ENCODE measurements around the gene C4BPB. TPM values are rescaled to one million over a fixed set of nuclear protein-coding genes. Genes with fewer than 3 reads are reported as not detected.

Gene C4BPB
- total RNA-seq, 1 experiment from 2014 or later: not detected

DNA sequence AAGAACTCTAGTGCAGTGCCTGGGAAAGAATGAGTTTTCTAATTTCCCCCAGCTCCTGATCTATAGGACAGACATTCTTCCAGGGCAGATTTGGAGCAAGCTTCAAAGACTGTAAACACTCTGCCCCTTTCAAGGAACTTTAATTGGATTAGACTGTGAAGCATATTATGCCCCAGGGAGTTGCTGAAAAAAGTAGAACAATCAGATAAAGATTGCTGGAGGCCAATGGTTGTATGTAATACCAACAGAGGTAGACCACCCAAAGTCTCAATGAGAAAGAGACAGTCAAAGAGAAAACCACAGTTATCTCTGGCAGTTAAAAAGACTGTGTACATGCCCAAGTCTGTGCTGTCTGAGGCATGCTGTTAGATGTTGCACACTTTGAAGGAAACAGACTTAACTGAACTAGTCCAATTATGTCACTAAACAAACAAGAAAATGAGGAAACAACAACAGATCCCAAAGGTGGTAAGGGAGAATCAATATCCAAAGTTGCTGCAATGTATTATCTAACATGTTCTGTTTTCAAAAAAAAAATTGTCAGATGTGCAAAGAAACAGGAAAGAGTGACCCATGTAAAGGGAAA is 39.8 kb downstream of the C4BPB start:
- Histone ChIP-seq H3K79me1 (ENCODE audit: insufficient read depth, low read depth, low read length, poor library complexity, severe bottlenecking) (no peaks in the 10 kb centered on the region), H3K23ac (ENCODE audit: insufficient read length, low read depth, low read length) (no peak overlapping the region), H3T11ph (ENCODE audit: low read length) (no peak overlapping the region), H3K9ac (ENCODE audit: extremely low read depth, insufficient read length, low read length) (no peak overlapping the region), H3K18ac (ENCODE audit: insufficient read length, low read depth, low read length) (no peak overlapping the region), H3K27ac (ENCODE audit: insufficient read length, low read depth, low read length) (no peak overlapping the region), H3K9me3 (ENCODE audit: control insufficient read depth, low read depth, low read length) (no peaks in the 10 kb centered on the region), H3K4me1 (ENCODE audit: insufficient read depth, low read length) (no peaks in the 10 kb centered on the region), H3K79me2 (ENCODE audit: insufficient read depth, low read length) (no peaks in the 10 kb centered on the region), H3K56ac (ENCODE audit: insufficient read length, low read depth, low read length) (no peak overlapping the region), H3K23me2 (ENCODE audit: insufficient read length, low read depth, low read length, poor library complexity, severe bottlenecking) (no peaks in the 10 kb centered on the region), H4K8ac (replicated peaks; ENCODE audit: insufficient read length, low read depth, low read length) (no peak overlapping the region), H2AFZ (ENCODE audit: low read length) (no peak overlapping the region), H2BK5ac (ENCODE audit: insufficient read length, low read length) (no peak overlapping the region), H4K5ac (ENCODE audit: insufficient read length, low read depth, low read length) (no peak overlapping the region), H3K4me2 (ENCODE audit: insufficient read depth, insufficient read length, low read length) (no peak overlapping the region), H2BK15ac (ENCODE audit: low read depth, low read length) (no peak overlapping the region), H3K4ac (ENCODE audit: low read depth, low read length) (no peak overlapping the region), H4K91ac (ENCODE audit: insufficient read length, low read depth, low read length) (no peak overlapping the region), H2BK20ac (ENCODE audit: low read depth, low read length, poor library complexity, severe bottlenecking) (no peak overlapping the region), H3K27me3 (ENCODE audit: insufficient read depth, low read length) (no peaks in the 10 kb centered on the region), H2BK120ac (ENCODE audit: low read depth, low read length, poor library complexity, severe bottlenecking) (no peak overlapping the region), H3K14ac (ENCODE audit: insufficient read depth, low read length) (no peak overlapping the region), H4K20me1 (ENCODE audit: control insufficient read depth, insufficient read depth, insufficient read length) (no peaks in the 10 kb centered on the region), H2AK5ac (ENCODE audit: insufficient read length, low read length) (no peak overlapping the region), H2BK12ac (ENCODE audit: insufficient read length, low read depth, low read length) (no peak overlapping the region)
- DNase-seq: no peak
- H3K9me3 Mint-ChIP-seq: peaks cover 9 to 11% of the 10 kb centered on the region in 2 experiments
- no peak overlapping the region for H3K4me3 Mint-ChIP-seq
- no peak overlapping the region for H3K27ac Mint-ChIP-seq
- TF ChIP-seq, protein P1, sequence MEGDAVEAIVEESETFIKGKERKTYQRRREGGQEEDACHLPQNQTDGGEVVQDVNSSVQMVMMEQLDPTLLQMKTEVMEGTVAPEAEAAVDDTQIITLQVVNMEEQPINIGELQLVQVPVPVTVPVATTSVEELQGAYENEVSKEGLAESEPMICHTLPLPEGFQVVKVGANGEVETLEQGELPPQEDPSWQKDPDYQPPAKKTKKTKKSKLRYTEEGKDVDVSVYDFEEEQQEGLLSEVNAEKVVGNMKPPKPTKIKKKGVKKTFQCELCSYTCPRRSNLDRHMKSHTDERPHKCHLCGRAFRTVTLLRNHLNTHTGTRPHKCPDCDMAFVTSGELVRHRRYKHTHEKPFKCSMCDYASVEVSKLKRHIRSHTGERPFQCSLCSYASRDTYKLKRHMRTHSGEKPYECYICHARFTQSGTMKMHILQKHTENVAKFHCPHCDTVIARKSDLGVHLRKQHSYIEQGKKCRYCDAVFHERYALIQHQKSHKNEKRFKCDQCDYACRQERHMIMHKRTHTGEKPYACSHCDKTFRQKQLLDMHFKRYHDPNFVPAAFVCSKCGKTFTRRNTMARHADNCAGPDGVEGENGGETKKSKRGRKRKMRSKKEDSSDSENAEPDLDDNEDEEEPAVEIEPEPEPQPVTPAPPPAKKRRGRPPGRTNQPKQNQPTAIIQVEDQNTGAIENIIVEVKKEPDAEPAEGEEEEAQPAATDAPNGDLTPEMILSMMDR (conservative IDR thresholded peaks at IDR 0.05): no peak
- H3K27me3 Mint-ChIP-seq (ENCODE audit: low read depth): no peaks in the 10 kb centered on the region
- H3K36me3 Mint-ChIP-seq (ENCODE audit: insufficient read depth in 1 of 3, low read depth in 3 of 3): peaks cover 0 to 14% (median 0%) of the 10 kb centered on the region in 3 experiments; a peak in 3 of 7 replicates
- peaks cover 5% of the 10 kb centered on the region in 2 experiments; a peak in 3 of 4 replicates for H3K4me1 Mint-ChIP-seq
